ENCODE measurements around the gene RPAP3.

GRCh38 chr12:47679785-47680184 lies 26.0 kb downstream of the RPAP3 start:
- no peak for TF ChIP-seq CTCF (IDR thresholded peaks at IDR 0.05; ENCODE audit: low read length)
- TF ChIP-seq EZH2 (IDR thresholded peaks at IDR 0.05; ENCODE audit: borderline replicate concordance, low read length), result no peak
